Liver (tissue), 9 donors: ENCODE measurements around the gene CASD1. TPM values are rescaled to one million over a fixed set of nuclear protein-coding genes. Genes with fewer than 3 reads are reported as not detected.

Source experiments
- DNase-seq: peaks from one replicate; pipeline ENCODE4 v3.0.0-alpha.2; 2017; ENCODE audit warnings: low spot score
- H3K27ac ChIP-seq, 2 donors: one replicate each; pipeline ENCODE4 v1.7.0; 2013; ENCODE audit warnings: inconsistent platforms in 2 of 2, low read length in 2 of 2, control low read depth in 1 of 2, low read depth in 1 of 2, mild to moderate bottlenecking in 1 of 2
- H3K27me3 ChIP-seq, 4 donors: one replicate each; pipeline versions ENCODE4 v1.6.1 to v1.7.0; 2013; ENCODE audit warnings: low read length in 3 of 4, inconsistent platforms in 1 of 4, mild to moderate bottlenecking in 1 of 4, moderate library complexity in 1 of 4; ENCODE audit not compliant: control insufficient read depth in 4 of 4, insufficient read depth in 4 of 4
- H3K36me3 ChIP-seq, 4 donors: one replicate each; pipeline versions ENCODE4 v1.6.1 to v1.7.0; 2013; ENCODE audit warnings: low read length in 3 of 4, mild to moderate bottlenecking in 3 of 4, low read depth in 1 of 4, moderate library complexity in 1 of 4; ENCODE audit not compliant: control insufficient read depth in 4 of 4, insufficient read depth in 3 of 4
- H3K4me1 ChIP-seq, 4 donors: one replicate each; pipeline versions ENCODE4 v1.6.1 to v1.7.0; 2013; ENCODE audit warnings: low read length in 3 of 4, mild to moderate bottlenecking in 3 of 4, moderate library complexity in 1 of 4; ENCODE audit not compliant: control insufficient read depth in 4 of 4, insufficient read depth in 4 of 4
- H3K4me3 ChIP-seq, 3 donors: one replicate each; pipeline versions ENCODE4 v1.6.1 to v1.7.0; 2013; ENCODE audit warnings: low read length in 3 of 3, control low read depth in 1 of 3, low read depth in 1 of 3, mild to moderate bottlenecking in 1 of 3
- H3K9ac ChIP-seq, 2 donors: one replicate each; pipeline ENCODE4 v1.7.0; 2013; ENCODE audit warnings: low read length in 2 of 2, mild to moderate bottlenecking in 2 of 2, moderate library complexity in 2 of 2, control low read depth in 1 of 2, low read depth in 1 of 2
- H3K9me3 ChIP-seq, 4 donors: one replicate each; pipeline versions ENCODE4 v1.6.1 to v1.7.0; 2013; ENCODE audit warnings: low read length in 3 of 4; ENCODE audit not compliant: control insufficient read depth in 4 of 4
- CTCF ChIP-seq: fragments of 150-350 bp; IDR thresholded peaks from 2 replicates; pipeline ENCODE4 v1.5.1; 2017; ENCODE audit warnings: improper control_type of control experiment, low read depth, low read length; ENCODE audit not compliant: missing input control
- FOXA1 ChIP-seq: IDR thresholded peaks from 2 replicates; pipeline ENCODE4 v1.6.1; 2016; ENCODE audit warnings: antibody characterized with exemption
- FOXA2 ChIP-seq: IDR thresholded peaks from 2 replicates; pipeline ENCODE4 v1.6.1; 2016; ENCODE audit warnings: antibody characterized with exemption
- GABPA ChIP-seq, 2 donors: IDR thresholded peaks in 1 of 2; conservative IDR thresholded peaks in 1 of 2; 2 replicates each; pipeline ENCODE4 v1.6.1; 2016; ENCODE audit warnings: antibody characterized with exemption in 2 of 2, mild to moderate bottlenecking in 1 of 2, moderate library complexity in 1 of 2
- HNF4A ChIP-seq, 2 donors: conservative IDR thresholded peaks; 2 replicates each; pipeline ENCODE4 v1.6.1; 2016; ENCODE audit warnings: antibody characterized with exemption in 2 of 2, mild to moderate bottlenecking in 2 of 2
- HNF4G ChIP-seq: IDR thresholded peaks from 2 replicates; pipeline ENCODE4 v1.6.1; 2016; ENCODE audit warnings: antibody characterized with exemption
- JUND ChIP-seq, 2 donors: IDR thresholded peaks; 2 replicates each; pipeline ENCODE4 v1.6.1; 2016; ENCODE audit warnings: antibody characterized with exemption in 2 of 2
- NR2F2 ChIP-seq: IDR thresholded peaks from 2 replicates; pipeline ENCODE4 v1.6.1; 2016; ENCODE audit warnings: antibody characterized with exemption
- RAD21 ChIP-seq, 2 donors: IDR thresholded peaks; 2 replicates each; pipeline ENCODE4 v1.6.1; 2016; ENCODE audit warnings: antibody characterized with exemption in 2 of 2, mild to moderate bottlenecking in 2 of 2
- REST ChIP-seq: IDR thresholded peaks from 2 replicates; pipeline ENCODE4 v1.6.1; 2016; ENCODE audit warnings: antibody characterized with exemption, mild to moderate bottlenecking
- RXRA ChIP-seq, 2 donors: IDR thresholded peaks; 2 replicates each; pipeline ENCODE4 v1.6.1; 2017 to 2018; ENCODE audit warnings: antibody characterized with exemption in 2 of 2, mild to moderate bottlenecking in 1 of 2
- SP1 ChIP-seq: IDR thresholded peaks from 2 replicates; pipeline ENCODE4 v1.6.1; 2018; ENCODE audit warnings: antibody characterized with exemption, mild to moderate bottlenecking
- TAF1 ChIP-seq: conservative IDR thresholded peaks from 2 replicates; pipeline ENCODE4 v1.6.1; 2016; ENCODE audit warnings: antibody characterized with exemption, mild to moderate bottlenecking
- WGBS: extraction: QIAGEN DNeasy Blood & Tissue Kit; methylation state at CpG from one replicate; pipeline ENCODE4 v1.1.7; 2013; 5-methylcytosine and 5-hydroxymethylcytosine counted together
- polyA plus RNA-seq, 2 donors: library from polyadenylated mRNA; stranded (reverse) in 1 of 2; unstranded in 1 of 2; fragments of 200-250 nt in 1 of 2; fragments of >200 nt in 1 of 2; fragmentation: Nextera tagmentation in 1 of 2; extraction: Ambion mirVana in 1 of 2; gene quantifications; one replicate each; pipeline versions ENCODE4 v1.2.1 to v1.2.3, GENCODE V29; 2013 to 2015
- total RNA-seq, 2 donors: library from RNA; depleted of rRNA; stranded (reverse); fragments of >200 nt; gene quantifications; one replicate each; pipeline ENCODE4 v1.2.3, GENCODE V29; 2014
- TF ChIP-seq, protein P1 (sequence below): IDR thresholded peaks from 2 replicates; pipeline ENCODE4 v1.6.1; 2016; ENCODE audit warnings: antibody characterized with exemption
- donor health status: healthy.
- donor health status: healthy.
- donor health status: healthy.
- donor health status: healthy.
- donor health status: healthy.

CASD1 gene
- total and polyA plus RNA-seq, 4 donors = 3.8 to 14.1 (median 8.1) TPM

- H3K4me1 ChIP-seq = no peaks in the 10 kb centered on the region
- no peak overlapping the region for H3K27ac ChIP-seq
- no peaks in the 10 kb centered on the region for H3K27me3 ChIP-seq
- no peak for DNase-seq
- no peaks in the 10 kb centered on the region for H3K9me3 ChIP-seq
- no peak overlapping the region for H3K9ac ChIP-seq
- H3K36me3 ChIP-seq = no peaks in the 10 kb centered on the region
- WGBS = 84% methylated on average over 9 of the region's 9 CpGs
- TF ChIP-seq RXRA (IDR thresholded peaks at IDR 0.05) (no peak), HNF4G (no peak), SP1 (no peak), JUND (IDR thresholded peaks at IDR 0.05) (no peak), TAF1 (no peak), RAD21 (IDR thresholded peaks at IDR 0.05) (no peak), FOXA1 (no peak), FOXA2 (no peak), HNF4A (conservative IDR thresholded peaks at IDR 0.05) (no peak)
- TF ChIP-seq, protein P1, sequence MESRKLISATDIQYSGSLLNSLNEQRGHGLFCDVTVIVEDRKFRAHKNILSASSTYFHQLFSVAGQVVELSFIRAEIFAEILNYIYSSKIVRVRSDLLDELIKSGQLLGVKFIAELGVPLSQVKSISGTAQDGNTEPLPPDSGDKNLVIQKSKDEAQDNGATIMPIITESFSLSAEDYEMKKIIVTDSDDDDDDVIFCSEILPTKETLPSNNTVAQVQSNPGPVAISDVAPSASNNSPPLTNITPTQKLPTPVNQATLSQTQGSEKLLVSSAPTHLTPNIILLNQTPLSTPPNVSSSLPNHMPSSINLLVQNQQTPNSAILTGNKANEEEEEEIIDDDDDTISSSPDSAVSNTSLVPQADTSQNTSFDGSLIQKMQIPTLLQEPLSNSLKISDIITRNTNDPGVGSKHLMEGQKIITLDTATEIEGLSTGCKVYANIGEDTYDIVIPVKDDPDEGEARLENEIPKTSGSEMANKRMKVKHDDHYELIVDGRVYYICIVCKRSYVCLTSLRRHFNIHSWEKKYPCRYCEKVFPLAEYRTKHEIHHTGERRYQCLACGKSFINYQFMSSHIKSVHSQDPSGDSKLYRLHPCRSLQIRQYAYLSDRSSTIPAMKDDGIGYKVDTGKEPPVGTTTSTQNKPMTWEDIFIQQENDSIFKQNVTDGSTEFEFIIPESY = no peak
- H3K4me3 ChIP-seq = no peak overlapping the region
These were observed 26.8 kb upstream of the CASD1 start for GRCh38 chr7:94482796-94483195.

GRCh38 chr7:94483843-94484242 lies 25.8 kb upstream of the CASD1 start:
- no peak for DNase-seq
- Histone ChIP-seq H3K27me3 (no peaks in the 10 kb centered on the region), H3K9ac (no peak overlapping the region), H3K4me3 (no peak overlapping the region), H3K27ac (no peak overlapping the region), H3K9me3 (no peaks in the 10 kb centered on the region), H3K36me3 (no peaks in the 10 kb centered on the region), H3K4me1 (no peaks in the 10 kb centered on the region)
- WGBS = 98% methylated on average over 2 of the region's 2 CpGs
- TF ChIP-seq GABPA (IDR thresholded peaks at IDR 0.05 in 1 of 2, conservative IDR thresholded peaks at IDR 0.05 in 1 of 2) (no peak), TAF1 (no peak), REST (no peak), FOXA1 (no peak), NR2F2 (no peak), CTCF (no peak), FOXA2 (no peak), RAD21 (IDR thresholded peaks at IDR 0.05) (no peak), RXRA (IDR thresholded peaks at IDR 0.05) (no peak), HNF4A (conservative IDR thresholded peaks at IDR 0.05) (no peak), SP1 (no peak)
- TF ChIP-seq, protein P1 = no peak
